Panc1 (cell line): ENCODE results near the gene PPP1R3E.

Source experiments
- SIN3A ChIP-seq: IDR thresholded peaks from 2 replicates; pipeline ENCODE4 v1.6.1; 2012; ENCODE audit warnings: low read depth, mild to moderate bottlenecking, low read length, moderate library complexity, borderline replicate concordance; ENCODE audit not compliant: insufficient read depth
- TF ChIP-seq, protein P1 (sequence below): fragments of 450-650 bp; IDR thresholded peaks from 2 replicates; pipeline ENCODE4 v1.5.1; 2017; ENCODE audit warnings: mild to moderate bottlenecking
- TF ChIP-seq, protein P2 (sequence below), 2 experiments: IDR thresholded peaks; 2 replicates each; pipeline ENCODE4 v1.6.1; 2011 to 2012; ENCODE audit warnings: low read depth in 2 of 2, control low read depth in 1 of 2, low read length in 1 of 2, mild to moderate bottlenecking in 1 of 2, moderate library complexity in 1 of 2; ENCODE audit not compliant: insufficient read depth in 1 of 2

DNA sequence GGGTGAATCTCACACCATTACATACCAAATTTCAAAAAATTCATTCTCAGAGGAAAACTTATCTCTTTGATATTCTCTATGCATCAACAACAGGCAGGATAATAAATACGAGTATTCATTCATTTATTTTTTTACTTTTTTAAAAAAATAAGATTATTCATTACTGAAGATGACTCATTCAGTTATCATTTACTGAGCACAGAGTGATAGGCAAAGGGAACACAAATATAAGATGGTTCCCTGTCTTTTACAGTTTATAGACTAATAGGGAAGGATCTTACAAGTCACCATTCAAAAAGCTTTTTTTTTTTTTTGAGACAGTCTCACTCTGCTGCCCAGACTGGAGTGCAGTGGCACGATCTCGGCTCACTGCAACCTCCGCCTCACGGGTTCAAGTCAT lies 13.6 kb upstream of the PPP1R3E start:
- TF ChIP-seq, protein P1, sequence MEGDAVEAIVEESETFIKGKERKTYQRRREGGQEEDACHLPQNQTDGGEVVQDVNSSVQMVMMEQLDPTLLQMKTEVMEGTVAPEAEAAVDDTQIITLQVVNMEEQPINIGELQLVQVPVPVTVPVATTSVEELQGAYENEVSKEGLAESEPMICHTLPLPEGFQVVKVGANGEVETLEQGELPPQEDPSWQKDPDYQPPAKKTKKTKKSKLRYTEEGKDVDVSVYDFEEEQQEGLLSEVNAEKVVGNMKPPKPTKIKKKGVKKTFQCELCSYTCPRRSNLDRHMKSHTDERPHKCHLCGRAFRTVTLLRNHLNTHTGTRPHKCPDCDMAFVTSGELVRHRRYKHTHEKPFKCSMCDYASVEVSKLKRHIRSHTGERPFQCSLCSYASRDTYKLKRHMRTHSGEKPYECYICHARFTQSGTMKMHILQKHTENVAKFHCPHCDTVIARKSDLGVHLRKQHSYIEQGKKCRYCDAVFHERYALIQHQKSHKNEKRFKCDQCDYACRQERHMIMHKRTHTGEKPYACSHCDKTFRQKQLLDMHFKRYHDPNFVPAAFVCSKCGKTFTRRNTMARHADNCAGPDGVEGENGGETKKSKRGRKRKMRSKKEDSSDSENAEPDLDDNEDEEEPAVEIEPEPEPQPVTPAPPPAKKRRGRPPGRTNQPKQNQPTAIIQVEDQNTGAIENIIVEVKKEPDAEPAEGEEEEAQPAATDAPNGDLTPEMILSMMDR: no peak
- TF ChIP-seq SIN3A: no peak
- TF ChIP-seq, protein P2, sequence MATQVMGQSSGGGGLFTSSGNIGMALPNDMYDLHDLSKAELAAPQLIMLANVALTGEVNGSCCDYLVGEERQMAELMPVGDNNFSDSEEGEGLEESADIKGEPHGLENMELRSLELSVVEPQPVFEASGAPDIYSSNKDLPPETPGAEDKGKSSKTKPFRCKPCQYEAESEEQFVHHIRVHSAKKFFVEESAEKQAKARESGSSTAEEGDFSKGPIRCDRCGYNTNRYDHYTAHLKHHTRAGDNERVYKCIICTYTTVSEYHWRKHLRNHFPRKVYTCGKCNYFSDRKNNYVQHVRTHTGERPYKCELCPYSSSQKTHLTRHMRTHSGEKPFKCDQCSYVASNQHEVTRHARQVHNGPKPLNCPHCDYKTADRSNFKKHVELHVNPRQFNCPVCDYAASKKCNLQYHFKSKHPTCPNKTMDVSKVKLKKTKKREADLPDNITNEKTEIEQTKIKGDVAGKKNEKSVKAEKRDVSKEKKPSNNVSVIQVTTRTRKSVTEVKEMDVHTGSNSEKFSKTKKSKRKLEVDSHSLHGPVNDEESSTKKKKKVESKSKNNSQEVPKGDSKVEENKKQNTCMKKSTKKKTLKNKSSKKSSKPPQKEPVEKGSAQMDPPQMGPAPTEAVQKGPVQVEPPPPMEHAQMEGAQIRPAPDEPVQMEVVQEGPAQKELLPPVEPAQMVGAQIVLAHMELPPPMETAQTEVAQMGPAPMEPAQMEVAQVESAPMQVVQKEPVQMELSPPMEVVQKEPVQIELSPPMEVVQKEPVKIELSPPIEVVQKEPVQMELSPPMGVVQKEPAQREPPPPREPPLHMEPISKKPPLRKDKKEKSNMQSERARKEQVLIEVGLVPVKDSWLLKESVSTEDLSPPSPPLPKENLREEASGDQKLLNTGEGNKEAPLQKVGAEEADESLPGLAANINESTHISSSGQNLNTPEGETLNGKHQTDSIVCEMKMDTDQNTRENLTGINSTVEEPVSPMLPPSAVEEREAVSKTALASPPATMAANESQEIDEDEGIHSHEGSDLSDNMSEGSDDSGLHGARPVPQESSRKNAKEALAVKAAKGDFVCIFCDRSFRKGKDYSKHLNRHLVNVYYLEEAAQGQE (IDR thresholded peaks at IDR 0.05; ENCODE audit: insufficient read depth in 1 of 2, low read depth in 2 of 2, low read length in 1 of 2): no peak
